NCI-H1694 treated with DMSO at 0.1 percent for 48 hours (cell line): ENCODE data around the gene TUBB6.

ENCODE experiments used
- DNase-seq: peaks from one replicate; lab custom pipeline; 2025; lab: John Stamatoyannopoulos, UW

TUBB6 gene

GRCh38 chr18:12307701-12308385, at the start of gene TUBB6:
TSS of gene TUBB6 (plus strand) at chr18:12308241. CDS start at chr18:12308293, 52 bp downstream.
- no peak for DNase-seq

GRCh38 chr18:12258719-12259705, 49.0 kb upstream of the TUBB6 start:
- no peak for DNase-seq

- no peak for DNase-seq
These were observed 45.3 kb upstream of the TUBB6 start for GRCh38 chr18:12262748-12263147.

GRCh38 chr18:12264864-12265263, 43.2 kb upstream of the TUBB6 start:
- no peak for DNase-seq

- DNase-seq: peak; percentile 81
These were observed 36.4 kb upstream of the TUBB6 start for GRCh38 chr18:12271376-12272235.

- DNase-seq: no peak
These were observed 33.2 kb upstream of the TUBB6 start for GRCh38 chr18:12274793-12275192.

- DNase-seq: no peak
These were observed 31.1 kb upstream of the TUBB6 start for GRCh38 chr18:12276736-12277554.

GRCh38 chr18:12278215-12278671, 29.8 kb upstream of the TUBB6 start:
- no peak for DNase-seq

- DNase-seq: no peak
These were observed 29.0 kb upstream of the TUBB6 start for GRCh38 chr18:12278741-12279682.

GRCh38 chr18:12279781-12280531, 28.1 kb upstream of the TUBB6 start:
- no peak for DNase-seq

GRCh38 chr18:12281861-12282260, 26.2 kb upstream of the TUBB6 start:
- no peak for DNase-seq

GRCh38 chr18:12282442-12283039, 25.5 kb upstream of the TUBB6 start:
- no peak for DNase-seq

- no peak for DNase-seq
These were observed 24.8 kb upstream of the TUBB6 start for GRCh38 chr18:12283256-12283655.

GRCh38 chr18:12283666-12284065, 24.4 kb upstream of the TUBB6 start:
- DNase-seq: no peak

GRCh38 chr18:12287131-12287681, 20.8 kb upstream of the TUBB6 start:
- no peak for DNase-seq

- no peak for DNase-seq
These were observed 20.2 kb upstream of the TUBB6 start for GRCh38 chr18:12287684-12288402.

- no peak for DNase-seq
These were observed 19.7 kb upstream of the TUBB6 start for GRCh38 chr18:12288403-12288755.

GRCh38 chr18:12290086-12290485, 18.0 kb upstream of the TUBB6 start:
- no peak for DNase-seq
